Astrocyte of the cerebellum (primary cell): Measurements from ENCODE around the gene DYNC1H1.

Experiments used
- DNase-seq: peaks from one replicate; pipeline ENCODE4 v3.0.0-alpha.2; 2011; ENCODE audit warnings: low read depth
- H3K4me3 ChIP-seq: 2 replicates; pipeline ENCODE4 v1.5.1; 2011; ENCODE audit warnings: mild to moderate bottlenecking, low read depth, low read length, moderate library complexity
- CTCF ChIP-seq: IDR thresholded peaks from 2 replicates; pipeline ENCODE4 v1.5.1; 2012; ENCODE audit warnings: low read length, low read depth, moderate library complexity, mild to moderate bottlenecking; ENCODE audit errors: missing control alignments
- in situ Hi-C: cut with HindIII; loops from 2 replicates; pipeline ENCODE4 v1.10.0; 2017; ENCODE audit warnings: low sequenced_read_pairs

DYNC1H1 gene

DNA sequence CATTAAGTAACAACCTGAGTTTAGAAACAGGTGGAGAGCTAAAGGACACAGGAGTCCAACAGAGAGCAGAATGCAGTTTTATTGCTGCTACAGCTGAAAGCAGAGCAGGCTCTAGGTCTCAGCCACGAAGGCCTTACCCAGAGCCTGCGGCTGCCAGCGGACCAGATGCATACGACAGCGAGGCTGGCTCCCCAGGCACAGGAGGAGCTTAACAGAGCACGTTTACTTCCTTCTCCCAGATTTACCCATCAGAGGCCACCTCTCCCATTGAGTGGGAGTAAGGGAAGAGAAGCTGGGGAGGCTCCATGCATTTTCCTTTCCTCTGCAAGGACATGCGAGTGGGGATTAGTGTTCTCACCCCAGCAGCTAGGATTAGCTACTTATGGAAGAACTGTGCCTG is 22.6 kb downstream of the DYNC1H1 start:
- in situ Hi-C loops = loop anchor here (5.0 kb wide), 1 partner anchor 50 kb away; no protein-coding TSS in a partner anchor
- no peak for TF ChIP-seq CTCF
- H3K4me3 ChIP-seq = no peak overlapping the region
- no peak for DNase-seq

- no peak overlapping the region for H3K4me3 ChIP-seq
- no peak for DNase-seq
- TF ChIP-seq CTCF = no peak
- in situ Hi-C loops = loop anchor here (5.0 kb wide), 1 partner anchor 49 kb away; no protein-coding TSS in a partner anchor
These were observed 24.0 kb downstream of the DYNC1H1 start for GRCh38 chr14:101988377-101988776.

- in situ Hi-C loops = no loop called here
- TF ChIP-seq CTCF = no peak
- DNase-seq = no peak
- no peak overlapping the region for H3K4me3 ChIP-seq
These were observed 27.0 kb downstream of the DYNC1H1 start for GRCh38 chr14:101991352-101991751.

- no peak for TF ChIP-seq CTCF
- H3K4me3 ChIP-seq = no peak overlapping the region
- in situ Hi-C loops = no loop called here
- DNase-seq = no peak
These were observed 28.3 kb downstream of the DYNC1H1 start for GRCh38 chr14:101992708-101993107.

- H3K4me3 ChIP-seq = no peak overlapping the region
- DNase-seq = no peak
- no peak for TF ChIP-seq CTCF
- in situ Hi-C loops = no loop called here
These were observed 33.3 kb downstream of the DYNC1H1 start for GRCh38 chr14:101997429-101998336.

- in situ Hi-C loops = no loop called here
- DNase-seq = no peak
- H3K4me3 ChIP-seq = no peak overlapping the region
- TF ChIP-seq CTCF = no peak
These were observed 36.5 kb downstream of the DYNC1H1 start for GRCh38 chr14:102000902-102001301.
